NCI-H2227 (cell line): ENCODE results near the gene AMBRA1.
"Not testable (repeated sequence)": the region's sequence is repeated elsewhere in the genome, so short reads cannot be mapped to it uniquely, and the experiment has no call there.

Experiments used
- DNase-seq: peaks from one replicate; lab custom pipeline; 2025; ENCODE audit not compliant: unreplicated experiment; lab: John Stamatoyannopoulos, UW

Gene AMBRA1

GRCh38 chr11:46588131-46588530 is 5.7 kb downstream of the AMBRA1 start:
- no peak for DNase-seq

- not testable (repeated sequence) for DNase-seq
Measured at GRCh38 chr11:46583513-46583912, 10.3 kb downstream of the AMBRA1 start.

GRCh38 chr11:46582588-46582987 is 11.2 kb downstream of the AMBRA1 start:
- DNase-seq = no peak

GRCh38 chr11:46577058-46577457 is 16.8 kb downstream of the AMBRA1 start:
- no peak for DNase-seq

GRCh38 chr11:46574656-46575055 is 19.2 kb downstream of the AMBRA1 start:
- no peak for DNase-seq

GRCh38 chr11:46570790-46571398 is 22.9 kb downstream of the AMBRA1 start:
- no peak for DNase-seq

GRCh38 chr11:46565232-46565840 is 28.5 kb downstream of the AMBRA1 start:
- DNase-seq = no peak

GRCh38 chr11:46564459-46564858 is 29.4 kb downstream of the AMBRA1 start:
- DNase-seq = no peak

- DNase-seq = no peak
Measured at GRCh38 chr11:46562527-46562926, 31.3 kb downstream of the AMBRA1 start.

- DNase-seq = no peak
Measured at GRCh38 chr11:46560300-46560991, 33.4 kb downstream of the AMBRA1 start.

GRCh38 chr11:46559815-46560214 is 34.0 kb downstream of the AMBRA1 start:
- no peak for DNase-seq

GRCh38 chr11:46557684-46558151 is 36.1 kb downstream of the AMBRA1 start:
- DNase-seq = no peak

GRCh38 chr11:46555267-46556054 is 38.4 kb downstream of the AMBRA1 start:
- no peak for DNase-seq

- no peak for DNase-seq
Measured at GRCh38 chr11:46554213-46555147, 39.3 kb downstream of the AMBRA1 start.

GRCh38 chr11:46553814-46554212 is 40.0 kb downstream of the AMBRA1 start:
- no peak for DNase-seq

- no peak for DNase-seq
Measured at GRCh38 chr11:46551261-46551660, 42.6 kb downstream of the AMBRA1 start.

GRCh38 chr11:46547579-46547978 is 46.2 kb downstream of the AMBRA1 start:
- DNase-seq = no peak

- no peak for DNase-seq
Measured at GRCh38 chr11:46543564-46543963, 50.3 kb downstream of the AMBRA1 start.

- DNase-seq = no peak
Measured at GRCh38 chr11:46541593-46542371, 52.0 kb downstream of the AMBRA1 start.

- no peak for DNase-seq
Measured at GRCh38 chr11:46540807-46541206, 53.0 kb downstream of the AMBRA1 start.
